Measurements from ENCODE around the gene ESPN.

DNA sequence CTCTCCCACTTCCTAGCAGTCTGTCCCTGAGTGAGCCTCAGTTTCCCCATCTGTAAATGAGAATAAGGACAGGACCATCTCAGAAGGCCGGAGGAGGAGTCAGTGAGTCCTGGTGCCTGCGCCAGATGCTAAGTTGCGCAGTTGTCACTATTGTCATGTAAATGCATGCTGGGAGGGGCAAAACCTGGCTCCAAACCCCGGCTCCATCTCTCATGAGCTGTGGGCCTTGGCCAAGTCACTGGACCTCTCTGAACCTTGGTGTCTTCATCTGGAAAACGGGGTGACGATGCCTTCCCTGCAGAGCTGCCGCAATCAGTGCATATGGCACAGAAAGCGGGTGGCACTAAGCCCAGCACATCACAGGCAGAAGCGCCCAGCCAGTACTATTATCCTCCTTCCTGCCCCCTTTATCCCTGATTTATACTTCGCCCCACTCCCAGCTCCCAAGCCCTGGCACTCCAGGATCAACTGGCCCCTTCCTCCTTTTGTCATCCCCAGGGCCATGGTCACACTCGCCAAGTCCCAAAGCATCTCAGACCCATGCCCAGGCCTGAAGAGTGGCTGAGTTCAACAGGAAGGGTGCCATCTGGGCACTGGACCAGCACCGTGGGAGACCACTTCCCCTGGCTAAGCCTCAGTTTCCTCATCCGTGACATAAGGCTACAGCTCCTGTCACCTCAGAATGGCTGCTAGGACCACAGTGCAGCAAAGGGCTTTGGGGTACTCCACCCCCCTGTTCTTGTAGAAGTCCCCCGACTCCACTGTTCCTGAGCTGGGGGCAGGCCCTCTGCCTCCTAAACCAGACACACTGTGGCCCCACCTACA is 71.2 kb downstream of the ESPN start:
- TF ChIP-seq, protein P1, sequence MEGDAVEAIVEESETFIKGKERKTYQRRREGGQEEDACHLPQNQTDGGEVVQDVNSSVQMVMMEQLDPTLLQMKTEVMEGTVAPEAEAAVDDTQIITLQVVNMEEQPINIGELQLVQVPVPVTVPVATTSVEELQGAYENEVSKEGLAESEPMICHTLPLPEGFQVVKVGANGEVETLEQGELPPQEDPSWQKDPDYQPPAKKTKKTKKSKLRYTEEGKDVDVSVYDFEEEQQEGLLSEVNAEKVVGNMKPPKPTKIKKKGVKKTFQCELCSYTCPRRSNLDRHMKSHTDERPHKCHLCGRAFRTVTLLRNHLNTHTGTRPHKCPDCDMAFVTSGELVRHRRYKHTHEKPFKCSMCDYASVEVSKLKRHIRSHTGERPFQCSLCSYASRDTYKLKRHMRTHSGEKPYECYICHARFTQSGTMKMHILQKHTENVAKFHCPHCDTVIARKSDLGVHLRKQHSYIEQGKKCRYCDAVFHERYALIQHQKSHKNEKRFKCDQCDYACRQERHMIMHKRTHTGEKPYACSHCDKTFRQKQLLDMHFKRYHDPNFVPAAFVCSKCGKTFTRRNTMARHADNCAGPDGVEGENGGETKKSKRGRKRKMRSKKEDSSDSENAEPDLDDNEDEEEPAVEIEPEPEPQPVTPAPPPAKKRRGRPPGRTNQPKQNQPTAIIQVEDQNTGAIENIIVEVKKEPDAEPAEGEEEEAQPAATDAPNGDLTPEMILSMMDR (IDR thresholded peaks at IDR 0.05 in 8 of 11, conservative IDR thresholded peaks at IDR 0.05 in 3 of 11): no peak
- TF ChIP-seq POLR2A (IDR thresholded peaks at IDR 0.05) (no peak), POLR2AphosphoS5 (IDR thresholded peaks at IDR 0.05) (peak in 1 of 3 donors; percentile 8)

Measured in spleen (tissue), 7 donors.